GM10248 (cell line): ENCODE data around the gene CADPS.

Source experiments
- CTCF ChIA-PET: fragments of 300-600 bp; sonication (Branson Sonifier 250); formaldehyde crosslinking; extraction: SDS; loops from one replicate; lab custom pipeline; 2021; ENCODE audit warnings: antibody characterized with exemption; lab: Yijun Ruan, JAX
- POLR2A ChIA-PET: fragments of 350-650 bp; sonication (Branson Sonifier 250); formaldehyde crosslinking; extraction: SDS; loops from one replicate; lab custom pipeline; 2020; ENCODE audit warnings: antibody characterized with exemption; lab: Yijun Ruan, JAX
- DNase-seq: peaks from one replicate; pipeline ENCODE4 v3.0.0; 2012; ENCODE audit errors: extremely low spot score
- CTCF ChIP-seq: IDR thresholded peaks from 2 replicates; pipeline ENCODE4 v1.5.1; 2012; ENCODE audit warnings: mild to moderate bottlenecking, low read depth; ENCODE audit errors: extremely low read depth, missing control alignments, control extremely low read depth

Gene CADPS

GRCh38 chr3:62416144-62416543 is 459.1 kb downstream of the CADPS start:
- ChIA-PET CTCF (interaction anchor here (1.1 kb wide), 1 partner anchor 24 kb away, joined by 3 read pairs; no protein-coding TSS in a partner anchor), POLR2A (no interaction called here)
- no peak for DNase-seq
- no peak for TF ChIP-seq CTCF

GRCh38 chr3:62415312-62415801 is 459.9 kb downstream of the CADPS start:
- no peak for DNase-seq
- CTCF ChIA-PET = interaction anchor here (1.1 kb wide), 1 partner anchor 25 kb away, joined by 3 read pairs; no protein-coding TSS in a partner anchor
- TF ChIP-seq CTCF = no peak
- POLR2A ChIA-PET = no interaction called here

GRCh38 chr3:62414786-62415185 is 460.4 kb downstream of the CADPS start:
- CTCF ChIA-PET = interaction anchor here (1.1 kb wide), 1 partner anchor 25 kb away, joined by 3 read pairs; no protein-coding TSS in a partner anchor
- no peak for TF ChIP-seq CTCF
- POLR2A ChIA-PET = no interaction called here
- DNase-seq = no peak

GRCh38 chr3:62413687-62414086 is 461.5 kb downstream of the CADPS start:
- POLR2A ChIA-PET = no interaction called here
- no peak for TF ChIP-seq CTCF
- CTCF ChIA-PET = no interaction called here
- DNase-seq = no peak

GRCh38 chr3:62406945-62407344 is 468.3 kb downstream of the CADPS start:
- ChIA-PET CTCF (no interaction called here), POLR2A (no interaction called here)
- no peak for TF ChIP-seq CTCF
- DNase-seq = no peak

GRCh38 chr3:62405566-62405965 is 469.6 kb downstream of the CADPS start:
- DNase-seq = no peak
- no peak for TF ChIP-seq CTCF
- ChIA-PET CTCF (no interaction called here), POLR2A (no interaction called here)
